ENCODE measurements around the gene ALDH2.
A peak's percentile ranks its signal among the peaks of the same experiment; 100 is the strongest.
"Not testable (repeated sequence)": the region's sequence is repeated elsewhere in the genome, so short reads cannot be mapped to it uniquely, and the experiment has no call there.

Gene ALDH2

DNA sequence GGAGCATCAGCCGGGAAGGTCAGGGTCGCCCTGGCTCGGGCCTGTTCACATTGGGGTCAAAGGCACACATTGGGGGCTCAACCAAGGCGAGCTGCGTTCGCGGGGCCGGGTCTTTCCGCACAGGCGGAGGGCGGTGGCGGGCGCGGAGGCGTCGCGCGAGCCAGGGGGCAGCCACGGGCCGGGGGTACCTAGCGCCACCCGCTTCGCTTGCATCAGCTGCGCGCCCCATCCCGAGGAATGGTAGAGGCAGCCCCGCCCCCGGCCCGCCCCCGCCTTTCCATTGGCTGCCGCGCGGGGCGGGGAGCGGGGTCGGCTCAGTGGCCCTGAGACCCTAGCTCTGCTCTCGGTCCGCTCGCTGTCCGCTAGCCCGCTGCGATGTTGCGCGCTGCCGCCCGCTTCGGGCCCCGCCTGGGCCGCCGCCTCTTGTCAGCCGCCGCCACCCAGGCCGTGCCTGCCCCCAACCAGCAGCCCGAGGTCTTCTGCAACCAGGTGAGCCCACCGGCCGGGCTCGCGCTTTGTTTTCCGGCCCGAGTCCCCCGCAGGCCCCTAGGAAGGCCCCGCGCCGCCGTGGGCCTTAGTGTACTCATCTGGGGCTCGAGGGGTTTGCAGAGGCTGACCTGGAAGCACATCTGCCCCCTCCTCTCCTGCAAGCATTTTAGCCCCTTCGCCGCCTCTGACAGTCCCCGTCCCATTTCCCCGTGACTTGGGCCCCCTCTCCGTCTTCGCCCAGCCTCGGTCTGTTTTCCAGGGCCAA is at the start of gene ALDH2:
TSS of gene ALDH2 (plus strand) at position 326 of the 754 bp plus-strand sequence. CDS start at position 376, 50 bp downstream.
- H3F3A ChIP-seq (ENCODE audit: insufficient read depth, low read length) = 0 out of 2 replicates have a peak, but pooled peaks cover 3% of the 10 kb centered on the region
- no peak within 1 kb of the TSS for H2AFZ ChIP-seq (ENCODE audit: low read length)
- H3K4me2 ChIP-seq (ENCODE audit: low read length) = peak within 1 kb of the TSS; percentile 89
- H3K9me2 ChIP-seq (ENCODE audit: low read depth, low read length) = no peaks in the 10 kb centered on the region
- no peaks in the 10 kb centered on the region for H3K36me3 ChIP-seq (ENCODE audit: insufficient read depth, low read length)
- TF ChIP-seq, protein P1, sequence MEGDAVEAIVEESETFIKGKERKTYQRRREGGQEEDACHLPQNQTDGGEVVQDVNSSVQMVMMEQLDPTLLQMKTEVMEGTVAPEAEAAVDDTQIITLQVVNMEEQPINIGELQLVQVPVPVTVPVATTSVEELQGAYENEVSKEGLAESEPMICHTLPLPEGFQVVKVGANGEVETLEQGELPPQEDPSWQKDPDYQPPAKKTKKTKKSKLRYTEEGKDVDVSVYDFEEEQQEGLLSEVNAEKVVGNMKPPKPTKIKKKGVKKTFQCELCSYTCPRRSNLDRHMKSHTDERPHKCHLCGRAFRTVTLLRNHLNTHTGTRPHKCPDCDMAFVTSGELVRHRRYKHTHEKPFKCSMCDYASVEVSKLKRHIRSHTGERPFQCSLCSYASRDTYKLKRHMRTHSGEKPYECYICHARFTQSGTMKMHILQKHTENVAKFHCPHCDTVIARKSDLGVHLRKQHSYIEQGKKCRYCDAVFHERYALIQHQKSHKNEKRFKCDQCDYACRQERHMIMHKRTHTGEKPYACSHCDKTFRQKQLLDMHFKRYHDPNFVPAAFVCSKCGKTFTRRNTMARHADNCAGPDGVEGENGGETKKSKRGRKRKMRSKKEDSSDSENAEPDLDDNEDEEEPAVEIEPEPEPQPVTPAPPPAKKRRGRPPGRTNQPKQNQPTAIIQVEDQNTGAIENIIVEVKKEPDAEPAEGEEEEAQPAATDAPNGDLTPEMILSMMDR (IDR thresholded peaks at IDR 0.05; ENCODE audit: low read length) = no peak
- TF ChIP-seq EZH2 (IDR thresholded peaks at IDR 0.05; ENCODE audit: borderline replicate concordance, low read length) = no peak
- no peaks in the 10 kb centered on the region for H3K9me3 ChIP-seq (ENCODE audit: low read length)
- no peaks in the 10 kb centered on the region for H3K27me3 ChIP-seq (ENCODE audit: insufficient read depth, low read length)
- H3K79me2 ChIP-seq (ENCODE audit: insufficient read depth, low read length) = no peaks in the 10 kb centered on the region
- H3K27ac ChIP-seq (ENCODE audit: low read depth, low read length, poor library complexity, severe bottlenecking) = no peak within 1 kb of the TSS
- H4K20me1 ChIP-seq (ENCODE audit: insufficient read depth, low read length) = no peaks in the 10 kb centered on the region
- peak within 1 kb of the TSS; percentile 61 for H3K4me3 ChIP-seq (ENCODE audit: low read depth, low read length, poor library complexity, severe bottlenecking)
- H3K4me1 ChIP-seq (ENCODE audit: insufficient read depth, low read length, severe bottlenecking) = peaks cover 18% of the 10 kb centered on the region
- peak within 1 kb of the TSS; percentile 29; the same call in 1 of the 2 replicates for H3K9ac ChIP-seq (ENCODE audit: low read length)

GRCh38 chr12:111719316-111719715 is 47.4 kb upstream of the ALDH2 start:
- H3K27ac ChIP-seq (ENCODE audit: low read depth, low read length, poor library complexity, severe bottlenecking); H3K9me3 ChIP-seq (ENCODE audit: low read length); H3F3A ChIP-seq (ENCODE audit: insufficient read depth, low read length); H2AFZ ChIP-seq (ENCODE audit: low read length); H3K79me2 ChIP-seq (ENCODE audit: insufficient read depth, low read length); H3K4me2 ChIP-seq (ENCODE audit: low read length); H3K9me2 ChIP-seq (ENCODE audit: low read depth, low read length); H3K4me3 ChIP-seq (ENCODE audit: low read depth, low read length, poor library complexity, severe bottlenecking); H3K4me1 ChIP-seq (ENCODE audit: insufficient read depth, low read length, severe bottlenecking); H3K27me3 ChIP-seq (ENCODE audit: insufficient read depth, low read length); H4K20me1 ChIP-seq (ENCODE audit: insufficient read depth, low read length); H3K36me3 ChIP-seq (ENCODE audit: insufficient read depth, low read length); H3K9ac ChIP-seq (ENCODE audit: low read length): not testable (repeated sequence)

DNA sequence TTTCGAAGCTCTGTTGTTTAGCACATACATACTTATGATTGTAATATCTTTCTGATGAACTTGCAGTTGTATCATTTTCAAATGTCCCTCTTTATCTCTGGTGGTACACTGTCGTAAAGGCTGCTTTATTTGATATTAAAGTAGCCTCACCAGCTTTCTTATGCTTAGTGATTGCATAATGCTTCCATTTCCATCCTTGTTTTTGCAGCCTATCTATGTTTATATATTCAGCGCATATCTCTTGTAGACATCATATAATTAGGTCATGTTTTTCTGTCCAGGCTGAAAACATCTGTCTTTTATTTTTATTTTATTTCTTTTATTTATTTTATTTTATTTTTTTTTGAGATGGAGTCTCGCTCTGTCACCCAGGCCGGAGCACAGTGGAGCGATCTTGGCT is 46.3 kb upstream of the ALDH2 start:
- Histone ChIP-seq H3K27me3 (ENCODE audit: insufficient read depth, low read length) (no peaks in the 10 kb centered on the region), H2AFZ (ENCODE audit: low read length) (no peak overlapping the region), H3F3A (ENCODE audit: insufficient read depth, low read length) (no peaks in the 10 kb centered on the region), H4K20me1 (ENCODE audit: insufficient read depth, low read length) (no peaks in the 10 kb centered on the region), H3K79me2 (ENCODE audit: insufficient read depth, low read length) (no peaks in the 10 kb centered on the region), H3K27ac (ENCODE audit: low read depth, low read length, poor library complexity, severe bottlenecking) (no peak overlapping the region), H3K9me2 (ENCODE audit: low read depth, low read length) (no peaks in the 10 kb centered on the region), H3K4me3 (ENCODE audit: low read depth, low read length, poor library complexity, severe bottlenecking) (no peak overlapping the region), H3K9me3 (ENCODE audit: low read length) (no peaks in the 10 kb centered on the region), H3K4me1 (ENCODE audit: insufficient read depth, low read length, severe bottlenecking) (no peaks in the 10 kb centered on the region), H3K4me2 (ENCODE audit: low read length) (no peak overlapping the region), H3K9ac (ENCODE audit: low read length) (no peak overlapping the region), H3K36me3 (ENCODE audit: insufficient read depth, low read length) (no peaks in the 10 kb centered on the region; the same call in 1 of the 2 replicates)
- TF ChIP-seq EZH2 (IDR thresholded peaks at IDR 0.05; ENCODE audit: borderline replicate concordance, low read length) = no peak
- TF ChIP-seq, protein P1 (IDR thresholded peaks at IDR 0.05; ENCODE audit: low read length) = no peak

GRCh38 chr12:111723646-111724360 is 42.9 kb upstream of the ALDH2 start:
- H3K9me2 ChIP-seq (ENCODE audit: low read depth, low read length); H2AFZ ChIP-seq (ENCODE audit: low read length); H3K4me2 ChIP-seq (ENCODE audit: low read length); H3K79me2 ChIP-seq (ENCODE audit: insufficient read depth, low read length); H3F3A ChIP-seq (ENCODE audit: insufficient read depth, low read length); H3K9me3 ChIP-seq (ENCODE audit: low read length); H3K4me3 ChIP-seq (ENCODE audit: low read depth, low read length, poor library complexity, severe bottlenecking); H4K20me1 ChIP-seq (ENCODE audit: insufficient read depth, low read length); H3K9ac ChIP-seq (ENCODE audit: low read length); H3K27me3 ChIP-seq (ENCODE audit: insufficient read depth, low read length); H3K4me1 ChIP-seq (ENCODE audit: insufficient read depth, low read length, severe bottlenecking); H3K27ac ChIP-seq (ENCODE audit: low read depth, low read length, poor library complexity, severe bottlenecking); H3K36me3 ChIP-seq (ENCODE audit: insufficient read depth, low read length): not testable (repeated sequence)
